Mesenchymal stem cell (in vitro differentiated cells and primary cell): ENCODE results near the gene C1RL.

Experiments
- DNase-seq: peaks from one replicate; pipeline ENCODE4 v3.0.0-alpha.2; 2013
- H2AFZ ChIP-seq: one replicate; pipeline ENCODE4 v1.6.1; 2013; ENCODE audit warnings: low read depth, mild to moderate bottlenecking, control low read depth, inconsistent platforms, low read length, moderate library complexity
- H2AK5ac ChIP-seq: 2 replicates; pipeline ENCODE4 v1.6.1; 2013; ENCODE audit warnings: low read length, moderate library complexity, mild to moderate bottlenecking, inconsistent platforms; ENCODE audit not compliant: severe bottlenecking
- H2BK120ac ChIP-seq: one replicate; pipeline ENCODE4 v1.6.1; 2013; ENCODE audit warnings: low read depth, mild to moderate bottlenecking, inconsistent platforms, low read length, moderate library complexity
- H2BK12ac ChIP-seq, 2 experiments: one replicate each; pipeline ENCODE4 v1.6.1; 2013; ENCODE audit warnings: inconsistent platforms in 2 of 2, low read length in 2 of 2, mild to moderate bottlenecking in 2 of 2, moderate library complexity in 2 of 2, control low read depth in 1 of 2
- H2BK15ac ChIP-seq: one replicate; pipeline ENCODE4 v1.6.1; 2013; ENCODE audit warnings: mild to moderate bottlenecking, low read depth, inconsistent platforms; ENCODE audit not compliant: poor library complexity, severe bottlenecking
- H2BK5ac ChIP-seq: 2 replicates; pipeline ENCODE4 v1.6.1; 2013; ENCODE audit warnings: low read depth, mild to moderate bottlenecking, low read length, control low read depth, inconsistent platforms; ENCODE audit not compliant: poor library complexity, severe bottlenecking
- H3K14ac ChIP-seq, 2 experiments: one replicate each; pipeline ENCODE4 v1.6.1; 2013; ENCODE audit warnings: inconsistent platforms in 2 of 2, low read length in 2 of 2, control low read depth in 1 of 2, mild to moderate bottlenecking in 1 of 2, moderate library complexity in 1 of 2
- H3K18ac ChIP-seq, 2 experiments: one replicate each; pipeline ENCODE4 v1.6.1; 2013; ENCODE audit warnings: inconsistent platforms in 2 of 2, low read length in 2 of 2, control low read depth in 1 of 2, low read depth in 1 of 2, mild to moderate bottlenecking in 1 of 2
- H3K23ac ChIP-seq, 2 experiments: one replicate each; pipeline ENCODE4 v1.6.1; 2013; ENCODE audit warnings: inconsistent platforms in 2 of 2, low read length in 2 of 2, mild to moderate bottlenecking in 2 of 2, moderate library complexity in 2 of 2, control low read depth in 1 of 2
- H3K27ac ChIP-seq: 2 replicates; pipeline ENCODE4 v1.5.1; 2013; ENCODE audit warnings: mild to moderate bottlenecking, moderate library complexity, low read length, control low read depth, inconsistent platforms; ENCODE audit not compliant: poor library complexity, severe bottlenecking
- H3K27me3 ChIP-seq, 2 experiments: 2 replicates each; pipeline versions ENCODE4 v1.6.1 to v1.7.0; 2013; ENCODE audit warnings: low read length in 2 of 2, mild to moderate bottlenecking in 2 of 2, moderate library complexity in 2 of 2, control low read depth in 1 of 2, inconsistent platforms in 1 of 2; ENCODE audit not compliant: control insufficient read depth in 1 of 2, insufficient read depth in 1 of 2
- H3K36me3 ChIP-seq, 2 experiments: 2 replicates each; pipeline versions ENCODE4 v1.6.1 to v1.7.0; 2013; ENCODE audit warnings: low read length in 2 of 2, control low read depth in 1 of 2, inconsistent platforms in 1 of 2, low read depth in 1 of 2, mild to moderate bottlenecking in 1 of 2; ENCODE audit not compliant: insufficient read depth in 2 of 2, control insufficient read depth in 1 of 2
- H3K4ac ChIP-seq, 2 experiments: one replicate each; pipeline ENCODE4 v1.6.1; 2013; ENCODE audit warnings: inconsistent platforms in 2 of 2, low read length in 2 of 2, mild to moderate bottlenecking in 2 of 2, moderate library complexity in 2 of 2, control low read depth in 1 of 2, low read depth in 1 of 2
- H3K4me1 ChIP-seq: 2 replicates; pipeline ENCODE4 v1.6.1; 2013; ENCODE audit warnings: low read depth, low read length, control low read depth; ENCODE audit not compliant: control insufficient read depth, insufficient read depth
- H3K4me2 ChIP-seq: 2 replicates; pipeline ENCODE4 v1.6.1; 2013; ENCODE audit warnings: low read length, mild to moderate bottlenecking, inconsistent platforms; ENCODE audit not compliant: poor library complexity, severe bottlenecking
- H3K4me3 ChIP-seq, 2 experiments: 2 replicates each; pipeline versions ENCODE4 v1.5.1 to v1.7.0; 2013; ENCODE audit warnings: low read length in 2 of 2, mild to moderate bottlenecking in 2 of 2, control low read depth in 1 of 2, low read depth in 1 of 2; ENCODE audit not compliant: insufficient read depth in 1 of 2
- H3K79me1 ChIP-seq: replicated peaks from 2 replicates; pipeline ENCODE4 v1.6.1; 2013; ENCODE audit warnings: mild to moderate bottlenecking, control low read depth, low read length, inconsistent platforms; ENCODE audit not compliant: poor library complexity, severe bottlenecking
- H3K9ac ChIP-seq: 2 replicates; pipeline ENCODE4 v1.7.0; 2013; ENCODE audit warnings: mild to moderate bottlenecking, low read length, moderate library complexity
- H3K9me3 ChIP-seq: 2 replicates; pipeline ENCODE4 v1.7.0; 2013; ENCODE audit warnings: mild to moderate bottlenecking, low read length; ENCODE audit not compliant: control insufficient read depth
- H4K8ac ChIP-seq: one replicate; pipeline ENCODE4 v1.6.1; 2013; ENCODE audit warnings: inconsistent platforms, mild to moderate bottlenecking, low read length, moderate library complexity
- H4K91ac ChIP-seq: one replicate; pipeline ENCODE4 v1.6.1; 2013; ENCODE audit warnings: mild to moderate bottlenecking, low read length, inconsistent platforms
- WGBS: methylation state at CpG from one replicate; pipeline ENCODE4 v1.1.7; 2013; ENCODE audit warnings: mixed read lengths; 5-methylcytosine and 5-hydroxymethylcytosine counted together

The C1RL gene

DNA sequence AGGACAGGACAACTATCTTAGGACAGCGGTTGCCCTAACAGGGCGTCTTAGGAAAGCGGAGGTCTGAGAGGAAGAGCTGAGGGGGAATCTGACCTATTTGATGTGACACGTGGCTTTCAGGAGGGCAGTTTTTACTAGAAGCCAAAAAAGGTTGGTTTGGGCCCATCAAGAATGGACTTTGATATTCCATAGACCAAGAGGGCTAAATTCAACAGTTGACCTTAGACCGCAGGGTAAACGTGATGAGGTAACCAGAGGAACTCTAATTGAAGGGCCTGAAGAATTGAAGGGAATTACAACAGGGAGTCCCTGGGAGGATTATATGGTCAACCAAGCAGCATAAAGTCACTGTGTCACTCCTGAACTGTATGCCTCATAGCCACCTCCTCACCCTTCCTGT is 37.0 kb downstream of the C1RL start:
- Histone ChIP-seq H3K27me3 (no peaks in the 10 kb centered on the region), H2BK120ac (no peak overlapping the region), H3K4me3 (no peak overlapping the region), H3K18ac (no peak overlapping the region), H3K14ac (no peak overlapping the region), H3K9me3 (no peaks in the 10 kb centered on the region), H3K23ac (no peak overlapping the region), H3K36me3 (peaks cover 0 to 40% of the 10 kb centered on the region in 2 experiments), H3K79me1 (no peaks in the 10 kb centered on the region), H3K4me1 (peaks cover 6% of the 10 kb centered on the region), H2AFZ (no peak overlapping the region), H2BK15ac (no peak overlapping the region), H4K8ac (no peak overlapping the region), H2AK5ac (no peak overlapping the region), H3K27ac (no peak overlapping the region), H2BK5ac (no peak overlapping the region), H3K4me2 (no peak overlapping the region), H3K4ac (no peak overlapping the region), H4K91ac (no peak overlapping the region), H2BK12ac (no peak overlapping the region), H3K9ac (no peak overlapping the region)
- 90% methylated on average over 6 of the region's 6 CpGs for WGBS
- no peak for DNase-seq

DNA sequence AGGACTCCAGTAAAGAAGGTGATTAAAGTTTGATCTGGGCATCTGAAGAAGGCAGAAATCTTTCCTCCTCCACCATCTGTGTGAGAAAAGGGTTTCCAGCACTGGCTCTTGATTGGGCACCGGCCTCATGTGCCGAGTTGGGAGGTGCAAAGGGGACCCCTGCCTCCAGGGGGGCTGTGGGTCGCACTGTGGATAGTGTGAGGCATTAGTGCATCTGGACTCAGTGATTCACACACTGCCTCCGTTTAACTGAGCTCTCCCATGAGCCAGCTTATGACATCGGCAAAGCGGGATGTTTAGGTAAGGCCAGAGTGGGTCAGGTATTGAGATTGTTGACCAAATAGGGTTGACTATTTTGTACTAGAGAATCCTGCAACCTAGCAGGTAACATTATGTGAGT is 39.6 kb downstream of the C1RL start:
- H2AK5ac ChIP-seq, result no peak overlapping the region

DNA sequence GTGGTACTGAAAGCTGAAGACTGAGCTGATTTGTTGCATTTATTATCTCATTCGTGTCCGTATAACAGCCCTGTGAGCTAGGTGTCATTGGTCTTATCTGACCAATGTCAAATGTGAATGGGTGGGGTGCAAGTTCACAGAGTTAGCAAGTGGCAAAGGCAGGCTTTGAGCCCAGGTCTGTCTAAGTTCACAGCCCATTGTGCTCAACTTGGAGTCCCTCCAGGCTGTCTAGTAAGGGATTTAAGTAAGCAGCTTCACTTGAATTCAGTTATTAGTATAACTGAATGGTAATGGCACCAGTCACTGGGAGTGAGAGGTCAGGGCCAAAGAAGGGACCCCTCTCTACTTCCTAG is 40.0 kb downstream of the C1RL start:
- no peak overlapping the region for H3K4ac ChIP-seq
- H3K4me3 ChIP-seq, result no peak overlapping the region
- DNase-seq, result no peak
- no peak overlapping the region for H2BK15ac ChIP-seq
- H2BK12ac ChIP-seq, result no peak overlapping the region
- H3K27me3 ChIP-seq, result peaks cover 0 to 5% of the 10 kb centered on the region in 2 experiments
- no peak overlapping the region for H3K18ac ChIP-seq
- no peak overlapping the region for H2BK120ac ChIP-seq
- H3K23ac ChIP-seq, result no peak overlapping the region
- no peaks in the 10 kb centered on the region for H3K79me1 ChIP-seq
- H2BK5ac ChIP-seq, result no peak overlapping the region
- H3K9me3 ChIP-seq, result no peaks in the 10 kb centered on the region
- no peak overlapping the region for H3K14ac ChIP-seq
- no peak overlapping the region for H4K8ac ChIP-seq
- no peak overlapping the region for H2AFZ ChIP-seq
- no peak overlapping the region for H3K4me2 ChIP-seq
- H4K91ac ChIP-seq, result no peak overlapping the region
- no peak overlapping the region for H2AK5ac ChIP-seq
- WGBS, result 80% methylated on average over 2 of the region's 2 CpGs
- H3K9ac ChIP-seq, result no peak overlapping the region
- H3K36me3 ChIP-seq, result peaks cover 0 to 70% of the 10 kb centered on the region in 2 experiments
- peak overlapping the region; percentile 15 for H3K27ac ChIP-seq
- peaks cover 6% of the 10 kb centered on the region for H3K4me1 ChIP-seq

More for the DNA sequence above, 39.6 kb downstream of the C1RL start:
- no peaks in the 10 kb centered on the region for H3K79me1 ChIP-seq
- 86% methylated on average over 6 of the region's 6 CpGs for WGBS
- no peak overlapping the region for H2BK15ac ChIP-seq
- peaks cover 6% of the 10 kb centered on the region for H3K4me1 ChIP-seq
- peaks cover 0 to 67% of the 10 kb centered on the region in 2 experiments for H3K36me3 ChIP-seq
- DNase-seq, result no peak
- no peak overlapping the region for H3K4ac ChIP-seq
- peak overlapping the region; percentile 31 for H4K91ac ChIP-seq
- H3K27ac ChIP-seq, result no peak overlapping the region
- H3K4me3 ChIP-seq, result no peak overlapping the region
- no peak overlapping the region for H2BK12ac ChIP-seq
- no peak overlapping the region for H3K14ac ChIP-seq
- no peak overlapping the region for H3K9ac ChIP-seq
- no peak overlapping the region for H3K18ac ChIP-seq
- H3K27me3 ChIP-seq, result peaks cover 0 to 5% of the 10 kb centered on the region in 2 experiments
- H2AFZ ChIP-seq, result no peak overlapping the region
- no peak overlapping the region for H3K23ac ChIP-seq
- no peak overlapping the region for H4K8ac ChIP-seq
- no peak overlapping the region for H2BK120ac ChIP-seq
- H3K4me2 ChIP-seq, result no peak overlapping the region
- no peak overlapping the region for H2BK5ac ChIP-seq
- H3K9me3 ChIP-seq, result no peaks in the 10 kb centered on the region

DNA sequence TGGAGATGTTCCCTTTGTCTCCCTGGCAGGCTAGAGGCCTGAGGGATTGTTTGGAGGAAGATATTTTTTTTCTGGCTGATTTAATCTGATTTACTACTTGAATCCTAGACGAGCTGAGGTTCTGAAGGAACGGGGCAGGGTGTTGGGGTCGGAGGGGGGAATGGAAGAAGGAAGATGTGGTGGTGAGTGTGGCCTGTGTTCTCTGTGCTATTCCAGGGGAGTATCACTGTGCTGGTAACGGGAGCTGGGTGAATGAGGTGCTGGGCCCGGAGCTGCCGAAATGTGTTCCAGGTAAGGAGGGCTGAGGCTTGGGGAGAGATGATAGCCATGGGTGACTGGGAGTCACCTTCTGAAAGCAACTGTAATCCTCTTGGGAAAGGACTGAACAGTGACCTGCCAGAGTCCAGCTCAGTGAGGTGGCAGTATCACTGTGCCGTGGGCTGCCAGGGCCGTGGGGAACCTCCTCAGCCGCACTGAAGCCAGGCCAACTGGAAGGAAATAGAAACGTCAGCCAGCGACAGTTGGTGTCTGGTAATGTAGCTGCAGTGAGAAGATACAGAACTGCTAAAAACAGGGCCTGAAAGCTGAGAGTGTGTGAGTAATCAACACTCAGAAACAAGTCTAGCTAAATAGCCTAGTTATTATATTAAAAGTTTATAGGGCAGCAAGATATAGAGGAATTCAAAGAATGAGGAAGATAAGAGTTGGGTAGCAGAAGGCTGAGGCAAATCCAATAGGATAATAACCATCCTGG is 40.6 kb downstream of the C1RL start:
- peak overlapping the region; percentile 1 for H4K91ac ChIP-seq
- 76% methylated on average over 11 of the region's 11 CpGs for WGBS
- peak overlapping the region in 1 of 2 experiments; percentile 44 for H3K14ac ChIP-seq
- DNase-seq, result peak; percentile 50
- no peak overlapping the region for H2BK120ac ChIP-seq
- H3K9ac ChIP-seq, result no peak overlapping the region
- H3K27ac ChIP-seq, result peak overlapping the region; percentile 80
- H3K36me3 ChIP-seq, result peaks cover 0 to 76% of the 10 kb centered on the region in 2 experiments
- no peak overlapping the region for H3K23ac ChIP-seq
- no peak overlapping the region for H2BK15ac ChIP-seq
- H3K18ac ChIP-seq, result peak overlapping the region in 1 of 2 experiments; percentile 6
- H3K79me1 ChIP-seq, result no peaks in the 10 kb centered on the region
- H4K8ac ChIP-seq, result peak overlapping the region; percentile 85
- no peaks in the 10 kb centered on the region for H3K9me3 ChIP-seq
- H2BK12ac ChIP-seq, result peak overlapping the region in 1 of 2 experiments; percentile 15
- no peak overlapping the region for H3K4me3 ChIP-seq
- peaks cover 0 to 5% of the 10 kb centered on the region in 2 experiments for H3K27me3 ChIP-seq
- peaks cover 6% of the 10 kb centered on the region for H3K4me1 ChIP-seq
- H3K4ac ChIP-seq, result peak overlapping the region in 1 of 2 experiments; percentile 42
- H2AK5ac ChIP-seq, result peak overlapping the region; percentile 57
- no peak overlapping the region for H2AFZ ChIP-seq
- no peak overlapping the region for H3K4me2 ChIP-seq
- no peak overlapping the region for H2BK5ac ChIP-seq
